NCI-H2081 treated with DMSO at 0.1 percent for 48 hours (cell line): ENCODE measurements around the gene CCND1.

Experiments used
- DNase-seq: peaks from one replicate; lab custom pipeline; 2025; lab: John Stamatoyannopoulos, UW

Gene CCND1

GRCh38 chr11:69640995-69641581 is at the start of gene CCND1:
CCND1 (plus strand) TSS chr11:69641156; CDS start chr11:69641314, 158 bp downstream.
- no peak for DNase-seq

GRCh38 chr11:69592986-69593650 is 47.8 kb upstream of the CCND1 start:
- no peak for DNase-seq

- no peak for DNase-seq
Observed at GRCh38 chr11:69593851-69594250, 47.1 kb upstream of the CCND1 start.

GRCh38 chr11:69594481-69594880 is 46.5 kb upstream of the CCND1 start:
- DNase-seq = no peak

- no peak for DNase-seq
Observed at GRCh38 chr11:69595805-69596665, 44.9 kb upstream of the CCND1 start.

GRCh38 chr11:69598147-69598546 is 42.8 kb upstream of the CCND1 start:
- no peak for DNase-seq

- DNase-seq = no peak
Observed at GRCh38 chr11:69599502-69599901, 41.5 kb upstream of the CCND1 start.

GRCh38 chr11:69600001-69600400 is 41.0 kb upstream of the CCND1 start:
- no peak for DNase-seq

GRCh38 chr11:69601011-69601975 is 39.7 kb upstream of the CCND1 start:
- DNase-seq = no peak

- no peak for DNase-seq
Observed at GRCh38 chr11:69603111-69603836, 37.7 kb upstream of the CCND1 start.

GRCh38 chr11:69604055-69604454 is 36.9 kb upstream of the CCND1 start:
- DNase-seq = no peak

GRCh38 chr11:69605737-69606526 is 35.0 kb upstream of the CCND1 start:
- no peak for DNase-seq

GRCh38 chr11:69609351-69609750 is 31.6 kb upstream of the CCND1 start:
- DNase-seq = no peak

- no peak for DNase-seq
Observed at GRCh38 chr11:69611548-69612526, 29.1 kb upstream of the CCND1 start.

GRCh38 chr11:69613594-69613993 is 27.4 kb upstream of the CCND1 start:
- no peak for DNase-seq

- no peak for DNase-seq
Observed at GRCh38 chr11:69614085-69614484, 26.9 kb upstream of the CCND1 start.

GRCh38 chr11:69615545-69616278 is 25.2 kb upstream of the CCND1 start:
- DNase-seq = no peak

GRCh38 chr11:69617220-69617619 is 23.7 kb upstream of the CCND1 start:
- DNase-seq = no peak
